ENCODE results near the gene ANKRD23.

Gene ANKRD23

DNA sequence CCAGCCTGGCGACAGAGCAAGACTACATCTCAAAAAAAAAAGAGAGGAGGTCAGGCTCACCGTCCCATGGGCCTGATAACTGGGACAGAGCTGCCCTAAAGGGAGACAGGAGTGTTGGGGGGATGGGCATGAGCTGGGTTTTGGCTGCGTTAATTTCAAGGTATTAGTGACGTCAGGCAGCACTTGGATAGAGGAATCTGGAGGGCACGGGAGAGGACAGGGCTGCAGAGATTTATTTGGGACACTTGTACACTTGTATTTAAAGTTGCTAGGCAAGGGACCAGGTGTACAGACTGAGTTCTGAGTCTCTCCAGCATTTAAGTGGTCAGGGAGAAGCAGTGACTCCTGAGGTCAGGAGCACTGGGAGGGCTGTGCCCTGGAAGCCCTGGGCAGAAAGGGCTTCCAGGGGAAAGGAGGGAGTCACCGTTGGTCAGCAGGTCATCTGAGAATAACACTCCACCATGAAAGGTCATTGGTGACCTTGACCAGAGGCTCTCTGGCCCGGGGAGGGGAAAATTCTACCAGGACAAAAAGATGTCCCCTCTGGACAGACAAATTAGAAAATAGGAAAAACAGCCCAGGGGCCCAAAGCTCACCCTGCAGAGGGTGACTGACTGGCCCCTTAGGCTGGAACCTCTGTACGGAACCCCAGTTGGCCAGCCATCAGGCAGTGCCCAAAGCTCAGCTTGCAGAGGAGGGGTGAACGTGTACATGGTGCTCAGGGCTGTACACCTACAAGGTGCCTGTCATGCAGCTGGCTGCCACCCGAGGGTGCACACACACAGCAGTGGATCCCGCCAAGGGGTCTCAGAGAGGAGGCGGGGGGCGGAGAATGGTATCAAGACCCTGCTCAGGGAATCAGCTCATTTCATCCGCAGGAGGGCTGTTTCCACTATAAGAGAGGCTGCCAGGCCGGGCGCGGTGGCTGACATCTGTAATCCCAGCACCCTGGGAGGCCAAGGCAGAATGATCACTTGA, 50.8 kb downstream of the ANKRD23 start:
- no peak for DNase-seq

DNA sequence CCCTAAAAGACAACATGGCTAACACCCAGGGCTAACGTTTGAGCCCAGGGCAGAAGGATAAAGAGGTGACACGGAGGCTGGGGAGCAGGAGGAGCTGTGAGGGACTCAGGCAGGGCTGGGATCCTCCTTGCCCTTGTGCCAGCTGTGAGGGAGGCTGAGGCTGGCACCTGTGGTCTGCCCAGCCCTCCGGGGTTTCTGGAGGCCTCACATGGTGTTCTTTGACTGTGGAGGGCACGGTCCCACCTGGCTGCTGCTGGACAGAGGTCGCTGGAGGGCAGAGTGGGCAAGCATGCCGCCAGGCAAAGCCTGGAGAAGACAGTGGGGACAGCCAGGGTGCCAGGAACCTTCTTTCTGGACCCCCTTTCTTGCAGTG, 54.6 kb downstream of the ANKRD23 start:
- DNase-seq: no peak

DNA sequence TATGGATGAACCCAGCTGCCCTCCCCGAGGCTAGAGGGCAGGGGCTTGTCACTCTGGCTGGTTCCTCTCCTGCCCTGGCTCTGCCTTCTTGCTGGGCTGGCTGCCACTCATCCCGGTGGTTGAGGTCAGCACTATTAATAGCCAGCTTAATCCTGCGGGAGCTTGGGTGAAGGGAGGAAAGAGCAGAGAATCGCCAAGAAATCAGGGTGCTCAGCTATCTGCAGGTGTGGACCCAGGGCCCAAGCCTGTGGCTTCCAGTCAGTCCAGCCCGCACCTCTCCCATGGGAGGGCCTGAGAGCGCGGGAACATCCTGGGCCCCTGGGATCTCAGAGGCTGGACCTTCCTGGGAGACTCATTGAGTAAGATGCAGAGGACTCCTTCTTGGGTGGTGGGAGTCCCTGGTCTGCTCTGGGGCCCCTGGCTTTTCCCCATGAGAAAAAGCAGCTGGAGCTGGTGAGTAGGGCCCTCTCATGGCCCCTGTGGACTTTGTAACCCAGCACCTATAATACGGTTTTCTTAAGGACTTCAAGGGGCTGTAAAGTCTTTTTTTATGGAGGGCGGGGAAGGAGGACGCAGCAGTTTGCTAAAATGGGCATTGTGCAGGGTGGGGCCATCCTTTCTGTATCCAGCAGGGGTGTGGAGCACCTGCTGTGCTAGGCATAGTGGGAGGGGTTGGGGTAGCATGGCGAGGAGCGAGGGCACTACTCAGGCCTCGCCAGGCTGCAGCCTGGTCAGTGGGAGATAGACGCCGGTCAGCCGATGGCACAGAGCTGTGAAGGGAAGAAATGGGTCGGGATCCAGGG, 55.2 kb downstream of the ANKRD23 start:
- no peak for DNase-seq

Measured in NCI-H1092 (cell line).